HEK293 (cell line): Measurements from ENCODE around the gene EDEM2.

Experiments used
- CTCF ChIA-PET: fragments of 350-600 bp; formaldehyde crosslinking; extraction: SDS; loops from one replicate; lab custom pipeline; 2021; ENCODE audit warnings: antibody characterized with exemption; lab: Yijun Ruan, JAX
- POLR2A ChIA-PET: fragments of 300-600 bp; formaldehyde crosslinking; extraction: SDS; loops from one replicate; lab custom pipeline; 2020; ENCODE audit warnings: antibody characterized with exemption, inconsistent platforms; lab: Yijun Ruan, JAX
- H3K27ac ChIP-seq: fragments of 200-500 bp; sonication (Bioruptor generic); 2 replicates; pipeline ENCODE4 v1.5.1; 2014; ENCODE audit warnings: low read depth, low read length, control low read depth, inconsistent platforms; ENCODE audit errors: extremely low read depth
- H3K36me3 ChIP-seq, 2 experiments: fragments of 200-500 bp in 1 of 2; sonication (Bioruptor generic) in 1 of 2; 1 replicate in 1 of 2; 2 replicates in 1 of 2; pipeline ENCODE4 v1.5.1; 2014 to 2017; ENCODE audit warnings: inconsistent platforms in 2 of 2, low read length in 2 of 2; ENCODE audit not compliant: control insufficient read depth in 2 of 2, insufficient read depth in 1 of 2
- H3K4me1 ChIP-seq: fragments of 200-500 bp; sonication (Bioruptor generic); 2 replicates; pipeline ENCODE4 v1.5.1; 2014; ENCODE audit warnings: mild to moderate bottlenecking, low read length, inconsistent platforms; ENCODE audit not compliant: control insufficient read depth, insufficient read depth
- H3K4me3 ChIP-seq: 2 replicates; pipeline ENCODE4 v1.5.1; 2011; ENCODE audit warnings: low read depth, mild to moderate bottlenecking, control low read depth, low read length, moderate library complexity
- H3K9me3 ChIP-seq: fragments of 200-500 bp; sonication (Bioruptor generic); 2 replicates; pipeline ENCODE4 v1.5.1; 2014; ENCODE audit warnings: low read depth, low read length, inconsistent platforms; ENCODE audit not compliant: control insufficient read depth, insufficient read depth
- EGR2 ChIP-seq: fragments of 450-650 bp; formaldehyde crosslinking; IDR thresholded peaks from 2 replicates; pipeline ENCODE4 v1.5.1; 2016; ENCODE audit warnings: low read depth, missing biosample characterization, missing genetic modification characterization
- FEZF1 ChIP-seq: fragments of 450-650 bp; formaldehyde crosslinking; IDR thresholded peaks from 2 replicates; pipeline ENCODE4 v1.5.1; 2016; ENCODE audit warnings: missing biosample characterization, missing genetic modification characterization
- HOXD13 ChIP-seq: sonication (generic); formaldehyde crosslinking; IDR thresholded peaks from 2 replicates; pipeline ENCODE4 v1.8.0; 2022; ENCODE audit warnings: missing genetic modification reagents, borderline replicate concordance
- KLF8 ChIP-seq: fragments of 450-650 bp; formaldehyde crosslinking; IDR thresholded peaks from 2 replicates; pipeline ENCODE4 v1.5.1; 2016; ENCODE audit warnings: missing biosample characterization, missing genetic modification characterization
- TRIM28 ChIP-seq: IDR thresholded peaks from 2 replicates; pipeline ENCODE4 v1.6.1; 2011; ENCODE audit warnings: low read length, control low read depth, borderline replicate concordance
- ZNF114 ChIP-seq: fragments of 450-650 bp; formaldehyde crosslinking; IDR thresholded peaks from 2 replicates; pipeline ENCODE4 v1.5.0; 2017; ENCODE audit warnings: missing biosample characterization, missing genetic modification characterization
- ZNF121 ChIP-seq: fragments of 450-650 bp; formaldehyde crosslinking; IDR thresholded peaks from 2 replicates; pipeline ENCODE4 v1.5.1; 2016; ENCODE audit warnings: missing biosample characterization, missing genetic modification characterization
- ZNF132 ChIP-seq: fragments of 450-650 bp; formaldehyde crosslinking; IDR thresholded peaks from 2 replicates; pipeline ENCODE4 v1.5.1; 2017; ENCODE audit warnings: missing biosample characterization, missing genetic modification characterization, borderline replicate concordance
- ZNF140 ChIP-seq: fragments of 450-650 bp; formaldehyde crosslinking; IDR thresholded peaks from 2 replicates; pipeline ENCODE4 v1.5.1; 2016; ENCODE audit warnings: missing biosample characterization, missing genetic modification characterization
- ZNF223 ChIP-seq: fragments of 450-650 bp; formaldehyde crosslinking; IDR thresholded peaks from 2 replicates; pipeline ENCODE4 v1.5.1; 2016; ENCODE audit warnings: missing biosample characterization, missing genetic modification characterization
- ZNF274 ChIP-seq, 2 experiments: fragments of 200-500 bp in 1 of 2; fragments of 450-650 bp in 1 of 2; sonication (Bioruptor generic) in 1 of 2; formaldehyde crosslinking in 1 of 2; IDR thresholded peaks; 2 replicates each; pipeline versions ENCODE4 v1.5.1 to v1.6.1; 2014 to 2016; ENCODE audit warnings: borderline replicate concordance in 1 of 2, inconsistent platforms in 1 of 2, low read length in 1 of 2, missing biosample characterization in 1 of 2, missing genetic modification characterization in 1 of 2
- ZNF292 ChIP-seq: fragments of 450-650 bp; formaldehyde crosslinking; IDR thresholded peaks from 2 replicates; pipeline ENCODE4 v1.5.1; 2016; ENCODE audit warnings: low read depth, missing biosample characterization, missing genetic modification characterization, borderline replicate concordance
- ZNF391 ChIP-seq: fragments of 450-650 bp; formaldehyde crosslinking; IDR thresholded peaks from 2 replicates; pipeline ENCODE4 v1.5.1; 2016; ENCODE audit warnings: low read depth, missing biosample characterization, missing genetic modification characterization, borderline replicate concordance
- ZNF404 ChIP-seq: fragments of 450-650 bp; formaldehyde crosslinking; IDR thresholded peaks from 2 replicates; pipeline ENCODE4 v1.5.1; 2017; ENCODE audit warnings: missing biosample characterization, missing genetic modification characterization
- ZNF433 ChIP-seq: fragments of 450-650 bp; formaldehyde crosslinking; IDR thresholded peaks from 2 replicates; pipeline ENCODE4 v1.5.1; 2016; ENCODE audit warnings: missing biosample characterization, missing genetic modification characterization, low read depth
- ZNF473 ChIP-seq: fragments of 450-650 bp; formaldehyde crosslinking; IDR thresholded peaks from 2 replicates; pipeline ENCODE4 v1.5.1; 2017; ENCODE audit warnings: missing biosample characterization, missing genetic modification characterization
- ZNF548 ChIP-seq: fragments of 450-650 bp; formaldehyde crosslinking; IDR thresholded peaks from 2 replicates; pipeline ENCODE4 v1.5.1; 2016; ENCODE audit warnings: missing biosample characterization, missing genetic modification characterization
- ZNF555 ChIP-seq: fragments of 450-650 bp; formaldehyde crosslinking; conservative IDR thresholded peaks from 2 replicates; pipeline ENCODE4 v1.5.1; 2017; ENCODE audit warnings: missing biosample characterization, mild to moderate bottlenecking, missing genetic modification characterization, inconsistent platforms
- ZNF558 ChIP-seq: fragments of 450-650 bp; formaldehyde crosslinking; IDR thresholded peaks from 2 replicates; pipeline ENCODE4 v1.5.1; 2016; ENCODE audit warnings: missing biosample characterization, missing genetic modification characterization
- ZNF560 ChIP-seq: fragments of 450-650 bp; formaldehyde crosslinking; IDR thresholded peaks from 2 replicates; pipeline ENCODE4 v1.5.1; 2017; ENCODE audit warnings: missing biosample characterization, missing genetic modification characterization, borderline replicate concordance
- ZNF654 ChIP-seq: fragments of 450-650 bp; formaldehyde crosslinking; IDR thresholded peaks from 2 replicates; pipeline ENCODE4 v1.5.1; 2016; ENCODE audit warnings: low read depth, missing biosample characterization, missing genetic modification characterization
- TF ChIP-seq, protein P1 (sequence below): fragments of 450-650 bp; formaldehyde crosslinking; IDR thresholded peaks from 2 replicates; pipeline ENCODE4 v1.5.1; 2016; ENCODE audit warnings: missing biosample characterization, missing genetic modification characterization
- TF ChIP-seq, protein P2 (sequence below): fragments of 450-650 bp; formaldehyde crosslinking; IDR thresholded peaks from 2 replicates; pipeline ENCODE4 v1.5.1; 2016; ENCODE audit warnings: missing biosample characterization, missing genetic modification characterization
- TF ChIP-seq, protein P3 (sequence below): fragments of 450-650 bp; formaldehyde crosslinking; IDR thresholded peaks from 2 replicates; pipeline ENCODE4; 2016; ENCODE audit warnings: missing biosample characterization, missing genetic modification characterization
- TF ChIP-seq, protein P4 (sequence below): fragments of 450-650 bp; formaldehyde crosslinking; IDR thresholded peaks from 2 replicates; pipeline ENCODE4 v1.5.1; 2016; ENCODE audit warnings: missing biosample characterization, missing genetic modification characterization, low read depth
- TF ChIP-seq, protein P5 (sequence below): sonication (generic); formaldehyde crosslinking; IDR thresholded peaks from 2 replicates; pipeline ENCODE4 v1.8.1; 2022; ENCODE audit warnings: mild to moderate bottlenecking, moderate library complexity, missing genetic modification reagents

EDEM2 gene

DNA sequence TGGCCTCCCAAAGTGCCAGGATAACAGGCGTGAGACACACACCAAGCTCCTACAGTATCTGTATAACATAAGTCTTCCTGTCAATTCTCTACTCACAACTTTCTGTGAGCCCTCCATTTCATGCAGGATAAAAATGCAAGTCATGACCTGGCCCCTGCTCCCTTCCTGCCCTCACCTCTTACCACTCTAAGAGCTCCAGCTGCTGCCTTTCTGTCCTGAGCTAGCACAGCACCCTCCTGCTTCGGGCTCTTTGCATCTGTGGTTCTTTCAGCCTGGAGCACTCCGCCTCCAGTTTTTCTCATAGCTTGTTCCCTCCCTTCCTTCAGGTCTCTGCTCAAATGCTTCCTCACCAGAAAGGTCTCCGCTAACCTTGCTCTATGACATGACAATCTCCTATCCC, 30.9 kb downstream of the EDEM2 start:
- peaks cover 0 to 35% of the 10 kb centered on the region in 2 experiments; a peak in 2 of 3 replicates for H3K36me3 ChIP-seq
- no peak overlapping the region for H3K27ac ChIP-seq
- H3K4me1 ChIP-seq = no peaks in the 10 kb centered on the region
- no peak overlapping the region for H3K4me3 ChIP-seq
- H3K9me3 ChIP-seq = no peaks in the 10 kb centered on the region
- ChIA-PET POLR2A (interaction anchor here (0.6 kb wide), 1 partner anchor 330 kb away, joined by 4 read pairs; no protein-coding TSS in a partner anchor), CTCF (no interaction called here)
- TF ChIP-seq ZNF560 = no peak
- no peak for TF ChIP-seq ZNF391
- TF ChIP-seq ZNF404 (tag by site-specific recombination) = no peak
- no peak for TF ChIP-seq ZNF140
- TF ChIP-seq, protein P1, sequence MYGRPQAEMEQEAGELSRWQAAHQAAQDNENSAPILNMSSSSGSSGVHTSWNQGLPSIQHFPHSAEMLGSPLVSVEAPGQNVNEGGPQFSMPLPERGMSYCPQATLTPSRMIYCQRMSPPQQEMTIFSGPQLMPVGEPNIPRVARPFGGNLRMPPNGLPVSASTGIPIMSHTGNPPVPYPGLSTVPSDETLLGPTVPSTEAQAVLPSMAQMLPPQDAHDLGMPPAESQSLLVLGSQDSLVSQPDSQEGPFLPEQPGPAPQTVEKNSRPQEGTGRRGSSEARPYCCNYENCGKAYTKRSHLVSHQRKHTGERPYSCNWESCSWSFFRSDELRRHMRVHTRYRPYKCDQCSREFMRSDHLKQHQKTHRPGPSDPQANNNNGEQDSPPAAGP (tag by site-specific recombination) = no peak
- TF ChIP-seq KLF8 (tag by site-specific recombination) = no peak
- TF ChIP-seq, protein P2, sequence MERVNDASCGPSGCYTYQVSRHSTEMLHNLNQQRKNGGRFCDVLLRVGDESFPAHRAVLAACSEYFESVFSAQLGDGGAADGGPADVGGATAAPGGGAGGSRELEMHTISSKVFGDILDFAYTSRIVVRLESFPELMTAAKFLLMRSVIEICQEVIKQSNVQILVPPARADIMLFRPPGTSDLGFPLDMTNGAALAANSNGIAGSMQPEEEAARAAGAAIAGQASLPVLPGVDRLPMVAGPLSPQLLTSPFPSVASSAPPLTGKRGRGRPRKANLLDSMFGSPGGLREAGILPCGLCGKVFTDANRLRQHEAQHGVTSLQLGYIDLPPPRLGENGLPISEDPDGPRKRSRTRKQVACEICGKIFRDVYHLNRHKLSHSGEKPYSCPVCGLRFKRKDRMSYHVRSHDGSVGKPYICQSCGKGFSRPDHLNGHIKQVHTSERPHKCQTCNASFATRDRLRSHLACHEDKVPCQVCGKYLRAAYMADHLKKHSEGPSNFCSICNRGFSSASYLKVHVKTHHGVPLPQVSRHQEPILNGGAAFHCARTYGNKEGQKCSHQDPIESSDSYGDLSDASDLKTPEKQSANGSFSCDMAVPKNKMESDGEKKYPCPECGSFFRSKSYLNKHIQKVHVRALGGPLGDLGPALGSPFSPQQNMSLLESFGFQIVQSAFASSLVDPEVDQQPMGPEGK (tag by site-specific recombination) = no peak
- no peak for TF ChIP-seq ZNF548
- TF ChIP-seq, protein P3, sequence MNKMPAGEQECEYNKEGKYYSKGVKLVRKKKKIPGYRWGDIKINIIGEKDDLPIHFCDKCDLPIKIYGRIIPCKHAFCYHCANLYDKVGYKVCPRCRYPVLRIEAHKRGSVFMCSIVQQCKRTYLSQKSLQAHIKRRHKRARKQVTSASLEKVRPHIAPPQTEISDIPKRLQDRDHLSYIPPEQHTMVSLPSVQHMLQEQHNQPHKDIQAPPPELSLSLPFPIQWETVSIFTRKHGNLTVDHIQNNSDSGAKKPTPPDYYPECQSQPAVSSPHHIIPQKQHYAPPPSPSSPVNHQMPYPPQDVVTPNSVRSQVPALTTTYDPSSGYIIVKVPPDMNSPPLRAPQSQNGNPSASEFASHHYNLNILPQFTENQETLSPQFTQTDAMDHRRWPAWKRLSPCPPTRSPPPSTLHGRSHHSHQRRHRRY (tag by site-specific recombination) = no peak
- no peak for TF ChIP-seq ZNF274 (IDR thresholded peaks at IDR 0.05; ENCODE audit: low read length)
- no peak for TF ChIP-seq ZNF274 (tag by site-specific recombination; IDR thresholded peaks at IDR 0.05; ENCODE audit: borderline replicate concordance)
- no peak for TF ChIP-seq TRIM28
- no peak for TF ChIP-seq ZNF223 (tag by site-specific recombination)
- TF ChIP-seq ZNF654 (tag by site-specific recombination) = no peak

DNA sequence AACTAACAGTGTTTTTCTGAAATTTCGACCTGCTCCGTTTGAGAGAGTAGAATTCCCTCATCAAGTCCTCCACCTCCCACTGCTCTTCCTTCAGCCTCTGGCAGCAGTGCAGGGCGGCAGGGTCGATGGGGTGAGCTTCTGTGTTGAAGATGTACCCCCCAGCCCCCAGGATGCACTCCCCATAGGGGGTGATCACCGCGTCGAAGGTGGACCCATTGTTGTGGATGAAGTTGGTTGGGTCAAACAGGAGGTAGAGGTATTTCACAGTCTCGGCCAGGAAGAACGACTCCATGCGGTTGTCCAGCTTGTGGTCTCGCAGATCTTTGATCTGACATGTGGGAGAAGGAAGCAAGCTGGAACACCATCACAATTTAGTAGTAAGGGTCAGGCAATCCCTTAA, 31.5 kb downstream of the EDEM2 start:
- Histone ChIP-seq H3K27ac (no peak overlapping the region), H3K4me1 (no peaks in the 10 kb centered on the region), H3K4me3 (no peak overlapping the region), H3K36me3 (peaks cover 0 to 32% of the 10 kb centered on the region in 2 experiments; a peak in 2 of 3 replicates), H3K9me3 (no peaks in the 10 kb centered on the region)
- POLR2A ChIA-PET = no interaction called here
- TF ChIP-seq ZNF555 (tag by site-specific recombination) (no peak), ZNF114 (tag by site-specific recombination) (no peak), ZNF121 (no peak), ZNF473 (tag by site-specific recombination) (no peak), HOXD13 (no peak), ZNF292 (no peak), ZNF558 (tag by site-specific recombination) (no peak), ZNF132 (tag by site-specific recombination) (no peak), FEZF1 (tag by site-specific recombination) (no peak), ZNF433 (tag by site-specific recombination) (no peak), EGR2 (tag by site-specific recombination) (no peak)
- TF ChIP-seq, protein P4, sequence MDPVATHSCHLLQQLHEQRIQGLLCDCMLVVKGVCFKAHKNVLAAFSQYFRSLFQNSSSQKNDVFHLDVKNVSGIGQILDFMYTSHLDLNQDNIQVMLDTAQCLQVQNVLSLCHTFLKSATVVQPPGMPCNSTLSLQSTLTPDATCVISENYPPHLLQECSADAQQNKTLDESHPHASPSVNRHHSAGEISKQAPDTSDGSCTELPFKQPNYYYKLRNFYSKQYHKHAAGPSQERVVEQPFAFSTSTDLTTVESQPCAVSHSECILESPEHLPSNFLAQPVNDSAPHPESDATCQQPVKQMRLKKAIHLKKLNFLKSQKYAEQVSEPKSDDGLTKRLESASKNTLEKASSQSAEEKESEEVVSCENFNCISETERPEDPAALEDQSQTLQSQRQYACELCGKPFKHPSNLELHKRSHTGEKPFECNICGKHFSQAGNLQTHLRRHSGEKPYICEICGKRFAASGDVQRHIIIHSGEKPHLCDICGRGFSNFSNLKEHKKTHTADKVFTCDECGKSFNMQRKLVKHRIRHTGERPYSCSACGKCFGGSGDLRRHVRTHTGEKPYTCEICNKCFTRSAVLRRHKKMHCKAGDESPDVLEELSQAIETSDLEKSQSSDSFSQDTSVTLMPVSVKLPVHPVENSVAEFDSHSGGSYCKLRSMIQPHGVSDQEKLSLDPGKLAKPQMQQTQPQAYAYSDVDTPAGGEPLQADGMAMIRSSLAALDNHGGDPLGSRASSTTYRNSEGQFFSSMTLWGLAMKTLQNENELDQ (tag by site-specific recombination) = no peak
- TF ChIP-seq, protein P1 (tag by site-specific recombination) = no peak
- TF ChIP-seq, protein P5, sequence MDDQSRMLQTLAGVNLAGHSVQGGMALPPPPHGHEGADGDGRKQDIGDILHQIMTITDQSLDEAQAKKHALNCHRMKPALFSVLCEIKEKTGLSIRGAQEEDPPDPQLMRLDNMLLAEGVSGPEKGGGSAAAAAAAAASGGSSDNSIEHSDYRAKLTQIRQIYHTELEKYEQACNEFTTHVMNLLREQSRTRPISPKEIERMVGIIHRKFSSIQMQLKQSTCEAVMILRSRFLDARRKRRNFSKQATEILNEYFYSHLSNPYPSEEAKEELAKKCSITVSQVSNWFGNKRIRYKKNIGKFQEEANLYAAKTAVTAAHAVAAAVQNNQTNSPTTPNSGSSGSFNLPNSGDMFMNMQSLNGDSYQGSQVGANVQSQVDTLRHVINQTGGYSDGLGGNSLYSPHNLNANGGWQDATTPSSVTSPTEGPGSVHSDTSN (CRISPR knock-in tag) = no peak
- CTCF ChIA-PET = no interaction called here
